ENCODE results near the gene UBE3B.

UBE3B gene

GRCh38 chr12:109494348-109494881 is 17.0 kb downstream of the UBE3B start:
- H3K36me3 ChIP-seq, result peaks cover 88% of the 10 kb centered on the region
- no peak overlapping the region for H3K4me3 ChIP-seq (ENCODE audit: low read depth in 1 of 2, low read length in 1 of 2)
- H3K27me3 ChIP-seq, result no peaks in the 10 kb centered on the region
- H3K27ac ChIP-seq, result no peak overlapping the region
- H3K9me3 ChIP-seq, result no peaks in the 10 kb centered on the region
- TF ChIP-seq CTCF (IDR thresholded peaks at IDR 0.05), result no peak
- no peaks in the 10 kb centered on the region for H3K4me1 ChIP-seq (ENCODE audit: control insufficient read depth in 1 of 2, insufficient read depth in 1 of 2, low read depth in 1 of 2, low read length in 1 of 2)

GRCh38 chr12:109495012-109495411 is 17.6 kb downstream of the UBE3B start:
- no peaks in the 10 kb centered on the region for H3K4me1 ChIP-seq (ENCODE audit: control insufficient read depth in 1 of 2, insufficient read depth in 1 of 2, low read depth in 1 of 2, low read length in 1 of 2)
- no peaks in the 10 kb centered on the region for H3K9me3 ChIP-seq
- no peaks in the 10 kb centered on the region for H3K27me3 ChIP-seq
- H3K4me3 ChIP-seq (ENCODE audit: low read depth in 1 of 2, low read length in 1 of 2), result no peak overlapping the region
- H3K27ac ChIP-seq, result no peak overlapping the region
- no peak for TF ChIP-seq CTCF (IDR thresholded peaks at IDR 0.05)
- H3K36me3 ChIP-seq, result peaks cover 88% of the 10 kb centered on the region

GRCh38 chr12:109496306-109496705 is 18.9 kb downstream of the UBE3B start:
- H3K27me3 ChIP-seq, result no peaks in the 10 kb centered on the region
- no peaks in the 10 kb centered on the region for H3K9me3 ChIP-seq
- TF ChIP-seq CTCF (IDR thresholded peaks at IDR 0.05), result no peak
- H3K36me3 ChIP-seq, result peaks cover 88% of the 10 kb centered on the region
- H3K4me3 ChIP-seq (ENCODE audit: low read depth in 1 of 2, low read length in 1 of 2), result no peak overlapping the region
- H3K4me1 ChIP-seq (ENCODE audit: control insufficient read depth in 1 of 2, insufficient read depth in 1 of 2, low read depth in 1 of 2, low read length in 1 of 2), result no peaks in the 10 kb centered on the region
- H3K27ac ChIP-seq, result no peak overlapping the region

DNA sequence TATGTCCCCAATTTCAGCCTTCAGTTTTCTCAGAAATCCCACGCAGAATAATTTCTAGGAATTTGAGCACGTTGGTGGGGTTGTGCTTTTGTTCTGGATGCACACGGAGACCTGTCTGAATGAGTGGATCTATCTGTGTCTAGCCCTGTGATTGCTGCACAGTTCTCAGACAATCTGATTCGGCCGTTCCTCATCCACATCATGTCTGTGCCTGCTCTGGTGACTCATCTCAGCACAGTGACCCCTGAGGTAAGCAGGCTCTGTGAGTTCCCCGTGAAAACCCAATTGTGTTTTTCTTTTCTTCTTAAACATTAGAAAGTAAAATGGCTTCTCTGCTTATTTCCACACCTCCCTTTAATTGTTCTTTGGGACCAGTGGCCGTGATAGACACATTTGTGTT is 20.2 kb downstream of the UBE3B start:
- Histone ChIP-seq H3K27me3 (no peaks in the 10 kb centered on the region), H3K27ac (no peak overlapping the region), H3K9me3 (no peaks in the 10 kb centered on the region), H3K4me3 (ENCODE audit: low read depth in 1 of 2, low read length in 1 of 2) (no peak overlapping the region), H3K36me3 (peaks cover 89% of the 10 kb centered on the region), H3K4me1 (ENCODE audit: control insufficient read depth in 1 of 2, insufficient read depth in 1 of 2, low read depth in 1 of 2, low read length in 1 of 2) (no peaks in the 10 kb centered on the region)
- no peak for TF ChIP-seq CTCF (IDR thresholded peaks at IDR 0.05)

DNA sequence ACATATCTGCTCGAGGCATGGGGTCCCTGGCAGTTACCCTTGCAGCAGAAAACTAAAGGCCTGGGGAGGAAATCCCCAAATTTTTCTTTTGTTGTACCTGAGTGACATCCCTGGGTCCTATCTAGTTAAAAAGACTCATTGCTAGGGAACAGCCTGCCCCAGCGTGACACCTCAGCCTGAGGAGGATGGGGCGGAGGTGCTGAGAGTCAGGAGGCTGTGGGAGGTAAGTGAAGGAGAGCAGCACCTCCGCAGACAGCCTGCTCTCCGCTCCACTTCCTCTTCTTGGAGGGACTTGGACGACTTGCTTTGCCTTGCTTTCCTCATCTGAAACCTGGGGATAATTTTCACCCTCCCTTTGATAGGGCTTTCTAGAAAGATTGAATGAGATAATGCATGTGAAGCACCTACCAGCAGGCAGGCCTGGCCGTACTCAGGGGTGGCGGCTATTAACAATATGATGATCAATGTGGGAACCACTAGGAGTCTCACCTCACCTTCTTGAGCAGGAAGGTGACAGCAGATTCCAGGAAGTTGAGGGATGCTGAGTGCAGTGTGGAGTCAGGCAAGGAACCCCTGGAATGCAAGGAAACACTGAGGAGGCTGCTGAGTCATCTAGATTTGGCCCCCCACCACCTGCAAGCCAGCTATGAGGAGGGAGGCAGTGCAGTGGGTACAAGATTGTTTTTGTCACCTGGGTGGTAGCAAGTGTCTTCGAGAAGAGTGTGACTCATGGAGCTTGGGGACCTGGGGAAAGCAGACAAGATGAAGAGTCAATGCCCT is 23.2 kb downstream of the UBE3B start:
- Histone ChIP-seq H3K27me3 (no peaks in the 10 kb centered on the region), H3K36me3 (peaks cover 90% of the 10 kb centered on the region), H3K4me3 (ENCODE audit: low read depth in 1 of 2, low read length in 1 of 2) (no peak overlapping the region), H3K4me1 (ENCODE audit: control insufficient read depth in 1 of 2, insufficient read depth in 1 of 2, low read depth in 1 of 2, low read length in 1 of 2) (no peaks in the 10 kb centered on the region), H3K27ac (no peak overlapping the region), H3K9me3 (no peaks in the 10 kb centered on the region)
- no peak for TF ChIP-seq CTCF (IDR thresholded peaks at IDR 0.05)

Measured in neutrophil (primary cell).